Endometrial microvascular endothelial cells (primary cell): ENCODE data around the gene RGS2. TPM values are rescaled to one million over a fixed set of nuclear protein-coding genes. Genes with fewer than 3 reads are reported as not detected.

Source experiments
- in situ Hi-C: cut with HindIII; loops from 2 replicates; pipeline ENCODE4 v1.10.0; 2017; ENCODE audit warnings: low sequenced_read_pairs, low pct_unique_long_range_greater_than_20kb; ENCODE audit errors: inconsistent ontology term
- total RNA-seq: library from RNA; depleted of rRNA; stranded (reverse); fragments of >200 nt; gene quantifications from one replicate; pipeline ENCODE4 v1.2.3, GENCODE V29; 2015; ENCODE audit errors: inconsistent ontology term

The RGS2 gene
- total RNA-seq, 1 donor from 2014 or later: 4.2 TPM

DNA sequence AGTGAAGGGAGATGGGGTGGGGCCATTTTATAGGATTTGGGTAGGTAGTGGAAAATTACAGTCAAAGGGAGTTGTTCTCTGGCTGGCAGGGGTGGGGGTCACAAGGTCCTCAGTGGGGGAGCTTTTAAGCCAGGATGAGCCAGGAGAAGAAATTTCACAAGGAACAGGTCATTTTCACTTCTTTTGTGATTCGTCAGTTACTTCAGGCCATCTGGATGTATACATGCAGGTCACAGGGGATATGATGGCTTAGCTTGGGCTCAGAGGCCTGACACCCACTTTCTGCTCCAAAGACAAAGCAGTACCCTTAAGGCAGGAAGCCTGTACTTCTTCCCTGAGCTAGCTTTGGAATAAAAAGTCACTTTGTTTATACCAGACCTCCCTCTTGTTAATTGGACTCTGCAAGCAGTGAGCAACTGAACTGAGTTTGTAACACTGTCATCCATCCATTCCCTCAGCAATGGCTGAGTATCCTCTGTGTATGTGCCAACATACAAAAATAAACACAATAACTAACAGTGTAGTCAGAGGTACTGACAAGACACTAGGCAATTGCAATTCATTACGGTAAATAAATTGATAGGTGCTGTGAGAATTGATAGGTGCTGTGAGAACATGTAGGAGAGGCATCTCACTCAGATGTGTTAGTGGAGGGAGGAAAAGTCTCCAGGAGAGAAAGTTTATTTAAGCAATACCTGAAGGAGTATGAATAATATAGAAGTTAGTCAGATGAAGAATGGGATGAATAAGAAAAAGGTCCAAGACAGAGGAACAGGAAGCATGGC lies 14.7 kb upstream of the RGS2 start:
- in situ Hi-C loops: no loop called here

GRCh38 chr1:192794768-192795035 lies 14.1 kb upstream of the RGS2 start:
- in situ Hi-C loops: no loop called here

GRCh38 chr1:192795916-192796618 lies 12.8 kb upstream of the RGS2 start:
- in situ Hi-C loops: no loop called here

GRCh38 chr1:192797143-192797542 lies 11.7 kb upstream of the RGS2 start:
- in situ Hi-C loops: no loop called here

DNA sequence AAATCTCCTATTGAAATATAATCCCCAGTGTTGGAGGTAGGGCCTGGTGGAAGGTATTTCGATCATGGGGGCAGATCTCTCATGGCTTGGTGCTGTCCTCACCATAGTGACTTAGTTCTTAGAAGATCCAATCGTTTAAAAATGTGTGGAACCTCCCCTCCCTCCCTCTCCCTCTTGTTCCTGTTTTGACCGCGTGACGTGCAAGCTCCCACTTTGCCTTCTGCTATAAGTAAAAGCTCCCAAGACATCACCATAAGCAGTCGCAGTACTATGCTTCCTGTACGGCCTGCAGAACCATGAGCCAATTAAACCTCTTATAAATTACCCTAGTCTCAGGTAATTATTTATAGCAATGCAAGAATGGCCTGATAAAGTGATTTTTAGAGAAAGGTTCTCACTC lies 10.9 kb upstream of the RGS2 start:
- in situ Hi-C loops: no loop called here

DNA sequence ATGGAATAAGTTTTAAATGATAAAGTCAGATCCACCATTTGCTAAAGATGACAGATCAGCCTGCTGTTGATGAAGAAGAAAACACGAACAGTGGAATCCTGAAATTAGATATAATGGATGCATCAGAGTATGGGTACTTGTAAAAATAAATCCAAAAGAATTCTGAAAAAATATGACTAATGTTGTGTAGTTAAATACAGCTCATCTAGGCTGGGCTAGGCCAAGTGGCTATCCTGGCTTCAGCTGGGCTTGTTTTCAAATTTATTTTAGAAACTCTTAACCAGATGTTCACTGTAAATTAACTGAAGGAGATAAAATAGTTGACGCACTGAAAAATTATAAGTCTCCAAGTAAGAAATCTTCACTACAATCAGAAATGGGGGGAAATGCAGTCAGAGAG lies 7.4 kb upstream of the RGS2 start:
- in situ Hi-C loops: loop anchor here (25.0 kb wide), 1 partner anchor 211 kb away; no protein-coding TSS in a partner anchor

GRCh38 chr1:192802406-192802805 lies 6.4 kb upstream of the RGS2 start:
- in situ Hi-C loops: loop anchor here (25.0 kb wide), 1 partner anchor 210 kb away; no protein-coding TSS in a partner anchor

DNA sequence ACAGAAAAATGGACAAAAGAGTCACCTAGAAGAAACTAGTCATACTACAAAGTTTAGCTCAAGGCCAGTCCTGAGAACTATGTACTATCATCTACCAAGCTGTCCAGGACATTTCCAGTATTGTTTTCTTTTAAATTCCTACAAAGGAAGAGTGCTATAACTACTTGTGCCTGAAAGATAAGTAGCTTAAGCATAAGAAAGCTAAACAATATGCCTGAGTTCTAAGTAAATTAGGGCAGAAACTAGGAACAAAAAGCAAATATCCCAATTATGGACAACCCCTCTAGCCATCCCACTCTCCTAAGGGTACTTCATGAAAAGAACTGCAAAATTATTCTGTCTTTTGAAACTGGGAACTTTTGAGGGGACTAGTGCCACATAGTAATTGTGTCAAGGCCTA lies 5.3 kb upstream of the RGS2 start:
- in situ Hi-C loops: loop anchor here (25.0 kb wide), 1 partner anchor 209 kb away; no protein-coding TSS in a partner anchor

GRCh38 chr1:192805832-192806323 lies 3.0 kb upstream of the RGS2 start:
- in situ Hi-C loops: loop anchor here (25.0 kb wide), 1 partner anchor 206 kb away; no protein-coding TSS in a partner anchor

GRCh38 chr1:192807211-192808162 lies 1.4 kb upstream of the RGS2 start:
- in situ Hi-C loops: loop anchor here (25.0 kb wide), 1 partner anchor 205 kb away; no protein-coding TSS in a partner anchor

DNA sequence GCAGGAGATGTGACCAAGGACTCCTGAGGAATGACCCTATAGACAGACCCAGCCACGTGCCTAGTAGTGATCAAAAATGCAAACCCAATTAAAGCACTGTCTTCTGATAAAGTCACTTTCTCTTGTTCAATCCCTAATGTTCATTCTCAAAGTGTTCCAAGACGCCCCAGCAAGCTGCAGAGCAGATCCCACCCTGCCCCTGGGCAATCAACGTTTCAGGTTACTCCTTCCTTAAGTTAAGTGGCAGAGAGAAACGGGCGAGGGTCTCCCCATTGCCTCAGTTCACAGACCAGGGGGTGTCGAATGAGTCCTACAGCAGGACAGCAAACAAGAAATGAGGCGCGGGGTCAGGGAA lies 699 bp upstream of the RGS2 start:
- in situ Hi-C loops: loop anchor here (25.0 kb wide), 1 partner anchor 204 kb away; no protein-coding TSS in a partner anchor

GRCh38 chr1:192809307-192810252 lies 741 bp downstream of the RGS2 start:
- in situ Hi-C loops: loop anchor here (25.0 kb wide), 1 partner anchor 203 kb away; no protein-coding TSS in a partner anchor

DNA sequence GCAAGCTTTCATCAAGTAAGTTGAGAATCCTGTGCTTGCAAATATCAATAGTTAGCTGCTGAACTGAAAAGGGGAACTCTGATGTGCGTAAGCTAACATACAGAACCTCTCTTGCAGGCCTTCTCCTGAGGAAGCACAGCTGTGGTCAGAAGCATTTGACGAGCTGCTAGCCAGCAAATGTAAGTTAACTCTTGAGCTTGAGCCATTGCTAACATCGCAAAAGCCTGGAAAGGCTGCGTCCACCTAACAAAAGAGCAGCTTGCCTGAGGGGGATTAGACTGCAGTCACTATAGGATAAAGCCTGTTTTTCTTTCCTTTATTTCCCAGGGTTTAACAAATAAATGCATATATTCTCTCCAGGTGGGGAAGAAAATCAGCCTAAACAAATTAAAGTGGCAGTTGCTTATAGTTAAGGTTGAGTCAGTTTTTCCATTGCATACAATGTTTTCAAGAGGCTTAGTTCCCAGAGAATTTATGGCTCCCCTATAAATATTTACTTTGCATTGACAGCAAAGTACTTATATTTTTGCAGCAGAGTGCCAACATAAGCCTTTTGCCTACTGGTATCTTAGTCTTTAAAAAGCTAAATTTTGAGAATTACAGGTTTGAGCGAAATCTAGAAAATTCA lies 1.5 kb downstream of the RGS2 start:
- in situ Hi-C loops: loop anchor here (25.0 kb wide), 1 partner anchor 202 kb away; no protein-coding TSS in a partner anchor

- in situ Hi-C loops: loop anchor here (25.0 kb wide), 1 partner anchor 201 kb away; no protein-coding TSS in a partner anchor
Observed at GRCh38 chr1:192811006-192811405, 2.2 kb downstream of the RGS2 start.

DNA sequence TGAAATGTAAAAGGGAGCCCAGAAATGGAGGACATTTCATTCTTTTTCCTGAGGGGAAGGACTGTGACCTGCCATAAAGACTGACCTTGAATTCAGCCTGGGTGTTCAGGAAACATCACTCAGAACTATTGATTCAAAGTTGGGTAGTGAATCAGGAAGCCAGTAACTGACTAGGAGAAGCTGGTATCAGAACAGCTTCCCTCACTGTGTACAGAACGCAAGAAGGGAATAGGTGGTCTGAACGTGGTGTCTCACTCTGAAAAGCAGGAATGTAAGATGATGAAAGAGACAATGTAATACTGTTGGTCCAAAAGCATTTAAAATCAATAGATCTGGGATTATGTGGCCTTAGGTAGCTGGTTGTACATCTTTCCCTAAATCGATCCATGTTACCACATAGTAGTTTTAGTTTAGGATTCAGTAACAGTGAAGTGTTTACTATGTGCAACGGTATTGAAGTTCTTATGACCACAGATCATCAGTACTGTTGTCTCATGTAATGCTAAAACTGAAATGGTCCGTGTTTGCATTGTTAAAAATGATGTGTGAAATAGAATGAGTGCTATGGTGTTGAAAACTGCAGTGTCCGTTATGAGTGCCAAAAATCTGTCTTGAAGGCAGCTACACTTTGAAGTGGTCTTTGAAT lies 2.9 kb downstream of the RGS2 start:
- in situ Hi-C loops: loop anchor here (25.0 kb wide), 1 partner anchor 201 kb away; no protein-coding TSS in a partner anchor

GRCh38 chr1:192812420-192813209 lies 3.8 kb downstream of the RGS2 start:
- in situ Hi-C loops: loop anchor here (25.0 kb wide), 1 partner anchor 200 kb away; no protein-coding TSS in a partner anchor
